PFSK-1 (cell line): ENCODE results near the gene PRUNE1.

ENCODE experiments used
- FOXP2 ChIP-seq: optimal IDR thresholded peaks from 2 replicates; pipeline ENCODE3; 2011; ENCODE audit warnings: borderline replicate concordance, control low read depth, inconsistent platforms; ENCODE audit not compliant: insufficient read depth; ENCODE audit errors: extremely low read length, extremely low read depth
- POLR2AphosphoS5 ChIP-seq: IDR thresholded peaks from 2 replicates; pipeline ENCODE4 v1.6.1; 2012; ENCODE audit warnings: low read depth, mild to moderate bottlenecking, control low read depth, low read length, moderate library complexity
- SIN3A ChIP-seq: IDR thresholded peaks from 2 replicates; pipeline ENCODE4 v1.6.1; 2012; ENCODE audit warnings: mild to moderate bottlenecking, low read length, moderate library complexity, borderline replicate concordance; ENCODE audit not compliant: insufficient read depth
- TAF1 ChIP-seq: IDR thresholded peaks from 2 replicates; pipeline ENCODE4 v1.6.1; 2012; ENCODE audit warnings: low read length, control low read depth, borderline replicate concordance; ENCODE audit not compliant: insufficient read depth
- TF ChIP-seq, protein P1 (sequence below), 2 experiments: IDR thresholded peaks; 2 replicates each; pipeline versions ENCODE4 v1.6.1 to v1.8.0; 2011 to 2012; ENCODE audit warnings: low read depth in 2 of 2, low read length in 2 of 2, control low read depth in 1 of 2, inconsistent platforms in 1 of 2, mild to moderate bottlenecking in 1 of 2, moderate library complexity in 1 of 2; ENCODE audit not compliant: insufficient read depth in 1 of 2

Gene PRUNE1

DNA sequence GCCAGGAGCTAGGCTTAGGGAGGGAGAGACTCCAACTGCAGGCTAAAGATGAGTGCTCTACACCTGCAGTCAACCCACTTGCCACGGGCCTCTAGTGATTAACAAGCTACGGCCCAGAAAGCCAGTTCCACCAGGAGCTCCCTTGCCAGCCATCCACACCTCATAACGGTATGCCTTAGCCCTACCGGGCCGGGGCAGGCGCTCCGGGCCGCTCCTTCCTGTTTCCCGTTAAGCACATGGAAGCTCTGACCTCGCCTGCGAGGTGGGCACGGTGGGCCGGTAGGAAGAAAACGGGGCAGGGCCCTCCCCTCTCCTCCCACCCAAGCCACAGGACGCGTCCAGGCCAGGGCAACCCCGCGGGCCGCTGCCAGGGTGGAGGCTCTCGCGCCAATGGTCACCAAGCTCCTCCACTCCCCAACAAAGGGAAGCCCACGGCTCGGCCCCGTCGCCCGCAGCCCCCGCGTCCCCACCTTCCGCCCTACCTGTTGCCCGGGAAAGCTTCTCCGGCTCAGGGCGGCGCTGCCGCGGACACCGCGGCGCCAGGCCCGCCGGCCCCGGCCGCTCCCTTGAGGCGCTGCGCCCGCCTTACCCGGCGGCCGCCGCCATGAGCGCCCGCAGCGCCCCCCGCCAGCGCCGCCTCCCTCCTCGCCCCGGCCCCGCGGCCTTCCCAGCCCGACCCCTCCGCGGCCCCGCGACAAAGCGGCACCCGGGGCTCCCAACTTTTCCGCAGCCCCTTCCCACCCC, 34.2 kb upstream of the PRUNE1 start:
- TF ChIP-seq TAF1: no peak
- TF ChIP-seq SIN3A: peak; percentile 45; the same call in 1 of the 2 replicates

DNA sequence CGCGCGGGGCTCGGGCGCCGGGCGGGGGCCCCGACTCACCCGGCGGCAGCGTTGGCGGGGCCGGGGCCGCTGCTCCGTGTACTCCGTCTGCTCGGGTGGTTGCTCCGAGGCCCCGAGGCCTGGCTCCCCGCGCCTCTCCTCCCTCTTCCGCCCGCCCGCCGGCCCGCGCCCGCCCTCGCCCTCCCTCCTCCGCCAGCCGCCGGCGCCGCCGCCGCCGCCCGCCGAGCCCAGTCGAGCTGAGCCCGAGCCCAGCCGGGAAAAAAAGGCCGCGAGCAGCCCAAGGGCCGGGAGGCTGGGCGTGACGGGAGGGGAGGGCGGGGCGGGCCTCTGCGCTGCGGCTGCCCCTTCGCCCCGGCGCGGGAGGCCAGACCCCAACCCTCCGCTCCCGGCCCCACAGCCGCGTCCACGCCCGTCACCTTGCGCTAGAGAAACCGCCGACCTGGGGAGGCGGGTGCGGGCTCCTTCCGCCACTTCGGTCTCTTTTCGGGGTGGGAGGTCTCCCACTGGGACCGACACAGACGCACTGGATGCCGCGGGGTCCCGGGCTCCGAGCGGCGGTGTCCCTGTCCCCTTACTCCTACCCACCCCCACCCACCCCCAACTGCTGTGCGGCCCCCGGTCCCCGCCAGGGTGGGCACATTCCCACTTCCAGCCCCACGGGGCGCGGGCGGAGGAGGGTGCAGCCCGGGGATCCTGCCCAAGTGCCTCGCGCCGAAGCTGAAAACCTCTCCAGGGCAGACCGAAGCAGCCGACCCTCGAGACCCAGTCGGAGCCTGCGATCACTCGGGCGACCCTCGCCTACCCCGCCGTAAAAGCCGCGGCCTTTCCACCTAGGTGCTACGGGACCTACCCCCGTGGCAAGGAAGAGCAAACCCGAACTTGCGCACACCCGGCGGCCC, 33.4 kb upstream of the PRUNE1 start, which contains the start of gene CERS2:
Gene CERS2 (minus strand): TSS at position 256 of the 899 bp plus-strand sequence. CDS start 5,745 bp downstream, outside the sequence.
- TF ChIP-seq TAF1 (no peak), POLR2AphosphoS5 (no peak), FOXP2 (no peak), SIN3A (no peak)
- TF ChIP-seq, protein P1, sequence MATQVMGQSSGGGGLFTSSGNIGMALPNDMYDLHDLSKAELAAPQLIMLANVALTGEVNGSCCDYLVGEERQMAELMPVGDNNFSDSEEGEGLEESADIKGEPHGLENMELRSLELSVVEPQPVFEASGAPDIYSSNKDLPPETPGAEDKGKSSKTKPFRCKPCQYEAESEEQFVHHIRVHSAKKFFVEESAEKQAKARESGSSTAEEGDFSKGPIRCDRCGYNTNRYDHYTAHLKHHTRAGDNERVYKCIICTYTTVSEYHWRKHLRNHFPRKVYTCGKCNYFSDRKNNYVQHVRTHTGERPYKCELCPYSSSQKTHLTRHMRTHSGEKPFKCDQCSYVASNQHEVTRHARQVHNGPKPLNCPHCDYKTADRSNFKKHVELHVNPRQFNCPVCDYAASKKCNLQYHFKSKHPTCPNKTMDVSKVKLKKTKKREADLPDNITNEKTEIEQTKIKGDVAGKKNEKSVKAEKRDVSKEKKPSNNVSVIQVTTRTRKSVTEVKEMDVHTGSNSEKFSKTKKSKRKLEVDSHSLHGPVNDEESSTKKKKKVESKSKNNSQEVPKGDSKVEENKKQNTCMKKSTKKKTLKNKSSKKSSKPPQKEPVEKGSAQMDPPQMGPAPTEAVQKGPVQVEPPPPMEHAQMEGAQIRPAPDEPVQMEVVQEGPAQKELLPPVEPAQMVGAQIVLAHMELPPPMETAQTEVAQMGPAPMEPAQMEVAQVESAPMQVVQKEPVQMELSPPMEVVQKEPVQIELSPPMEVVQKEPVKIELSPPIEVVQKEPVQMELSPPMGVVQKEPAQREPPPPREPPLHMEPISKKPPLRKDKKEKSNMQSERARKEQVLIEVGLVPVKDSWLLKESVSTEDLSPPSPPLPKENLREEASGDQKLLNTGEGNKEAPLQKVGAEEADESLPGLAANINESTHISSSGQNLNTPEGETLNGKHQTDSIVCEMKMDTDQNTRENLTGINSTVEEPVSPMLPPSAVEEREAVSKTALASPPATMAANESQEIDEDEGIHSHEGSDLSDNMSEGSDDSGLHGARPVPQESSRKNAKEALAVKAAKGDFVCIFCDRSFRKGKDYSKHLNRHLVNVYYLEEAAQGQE (IDR thresholded peaks at IDR 0.05; ENCODE audit: insufficient read depth in 1 of 2, low read depth in 2 of 2, low read length in 2 of 2): no peak

DNA sequence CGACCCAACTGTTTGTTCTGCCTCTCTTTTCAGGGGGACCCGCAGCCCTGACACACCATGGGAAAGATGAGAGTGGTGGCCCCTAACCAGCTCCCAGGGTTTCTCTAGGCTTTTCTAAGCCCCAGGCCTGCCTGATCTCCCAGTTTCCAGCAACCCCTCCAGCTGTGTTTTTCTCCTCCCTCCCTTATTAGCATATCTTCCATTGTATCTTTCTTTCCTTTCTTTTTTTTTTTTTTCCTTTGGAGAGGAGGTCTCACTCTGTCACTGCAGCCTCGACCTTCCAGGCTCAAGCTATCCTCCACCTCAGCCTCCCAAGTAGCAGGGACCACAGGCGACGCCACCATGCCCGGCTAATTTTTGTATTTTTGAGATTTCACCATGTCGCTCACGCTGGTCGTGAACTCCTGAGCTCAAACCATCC, 31.8 kb upstream of the PRUNE1 start:
- no peak for TF ChIP-seq POLR2AphosphoS5
- no peak for TF ChIP-seq FOXP2
- TF ChIP-seq SIN3A: no peak
- TF ChIP-seq, protein P1 (IDR thresholded peaks at IDR 0.05; ENCODE audit: insufficient read depth in 1 of 2, low read depth in 2 of 2, low read length in 2 of 2): no peak

DNA sequence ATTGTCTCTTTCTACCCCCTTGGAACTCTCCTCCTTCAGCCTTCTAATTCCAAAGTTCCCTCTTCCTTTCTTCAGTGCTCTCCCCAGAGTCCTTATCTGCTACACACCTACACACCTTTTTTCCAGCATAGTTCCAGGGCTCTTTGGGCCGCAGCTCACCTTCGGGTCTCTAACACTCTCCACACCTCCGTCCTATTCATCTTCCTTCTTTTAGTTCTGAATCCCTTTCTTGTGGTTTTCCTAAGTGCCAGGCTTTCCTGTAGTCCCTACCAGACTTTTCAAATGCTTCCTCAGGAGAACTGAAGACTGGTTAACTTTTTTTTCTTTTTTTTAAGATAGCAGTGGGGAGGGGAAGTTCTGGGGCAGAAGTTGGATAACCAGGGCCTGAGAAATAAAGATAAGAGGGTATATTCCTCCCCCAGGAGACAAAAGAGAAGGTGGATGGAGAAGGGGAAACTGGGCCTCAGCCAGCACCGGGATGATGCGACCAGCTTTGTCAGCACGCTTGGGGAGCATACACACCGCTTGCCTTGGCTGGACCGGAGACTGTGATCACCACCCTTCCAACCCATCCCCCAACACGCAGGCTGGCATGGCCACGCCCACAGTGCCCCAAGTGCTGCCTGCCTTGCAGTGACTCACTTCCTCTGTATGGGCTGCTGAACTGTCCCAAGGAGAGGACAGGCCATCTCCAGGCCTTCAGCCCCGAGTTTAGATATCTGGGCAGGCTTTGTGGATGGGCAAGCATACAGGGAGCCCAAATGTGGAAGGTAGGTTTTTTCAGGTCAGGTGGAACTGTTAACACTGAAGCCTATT, 31.2 kb upstream of the PRUNE1 start:
- TF ChIP-seq SIN3A (no peak), TAF1 (peak; percentile 21; the same call in 1 of the 2 replicates)

DNA sequence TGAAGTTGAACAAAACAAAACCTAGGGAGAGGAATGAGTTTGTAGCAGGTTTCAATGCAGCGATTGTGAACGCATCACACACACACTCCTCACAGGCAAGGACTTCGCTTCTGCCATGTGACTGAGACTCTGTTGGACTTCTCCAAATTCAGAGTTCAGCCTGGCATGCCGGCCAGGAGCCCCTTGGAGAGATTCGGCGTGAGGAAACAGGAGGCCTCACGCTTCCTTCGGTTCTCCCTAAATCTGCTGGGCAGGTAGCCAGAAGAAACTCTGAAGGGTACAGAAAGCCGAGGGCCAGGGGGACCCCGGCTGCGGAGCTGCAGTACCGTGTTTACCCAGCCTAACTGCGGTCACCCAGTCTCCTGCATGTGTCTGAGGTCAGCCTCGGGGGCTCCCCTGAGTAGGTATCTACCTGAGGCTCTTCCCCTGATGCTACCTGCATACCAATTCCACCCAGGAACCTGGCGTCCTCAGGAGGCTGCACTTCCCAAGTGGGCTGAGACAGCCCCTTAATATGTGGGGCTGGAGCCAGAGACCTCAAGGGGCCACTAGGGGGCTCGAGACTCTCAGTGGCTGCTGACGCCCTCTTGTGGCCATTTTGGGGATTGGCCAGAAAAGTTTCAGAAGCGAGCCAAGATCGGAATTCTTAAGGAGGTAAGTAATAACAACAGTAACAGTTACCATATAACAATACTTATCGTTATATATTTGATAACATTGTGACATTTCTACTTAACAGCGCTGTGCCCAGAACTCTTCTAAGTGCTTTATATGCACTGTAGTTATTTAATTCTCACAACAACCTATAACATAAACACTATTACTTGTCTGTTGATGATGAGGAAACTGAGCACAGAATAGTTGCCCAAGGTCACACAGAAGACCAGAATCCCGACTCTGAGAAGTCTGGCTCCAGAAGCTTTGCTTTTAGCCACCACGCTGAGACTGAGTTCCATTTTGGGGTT, 28.9 kb upstream of the PRUNE1 start:
- TF ChIP-seq POLR2AphosphoS5 (no peak), FOXP2 (no peak), SIN3A (no peak), TAF1 (no peak)
- TF ChIP-seq, protein P1 (IDR thresholded peaks at IDR 0.05; ENCODE audit: insufficient read depth in 1 of 2, low read depth in 2 of 2, low read length in 2 of 2): no peak
